HepG2 (cell line): ENCODE results near the gene GNG4. TPM values are rescaled to one million over a fixed set of nuclear protein-coding genes. Genes with fewer than 3 reads are reported as not detected.

Experiments
- CHD4 ChIP-seq: fragments of 200-600 bp; sonication (generic); IDR thresholded peaks from 2 replicates; pipeline ENCODE4 v1.7.0; 2017; ENCODE audit warnings: mild to moderate bottlenecking, low read length, borderline replicate concordance
- HDAC6 ChIP-seq: fragments of 200-600 bp; sonication (generic); IDR thresholded peaks from 2 replicates; pipeline ENCODE4 v1.7.0; 2017; ENCODE audit warnings: mild to moderate bottlenecking, antibody characterized with exemption, low read length, low read depth
- MIXL1 ChIP-seq: IDR thresholded peaks from 2 replicates; pipeline ENCODE4 v1.6.1; 2016
- MYNN ChIP-seq: sonication (generic); formaldehyde crosslinking; IDR thresholded peaks from 2 replicates; pipeline ENCODE4 v1.4.0; 2020; ENCODE audit warnings: mild to moderate bottlenecking, low read depth, missing genetic modification reagents
- NR2F2 ChIP-seq: IDR thresholded peaks from 2 replicates; pipeline ENCODE4 v1.6.1; 2012; ENCODE audit warnings: low read depth, inconsistent platforms, borderline replicate concordance
- SKI ChIP-seq: fragments of 450-650 bp; IDR thresholded peaks from one replicate; pipeline ENCODE4 v1.6.1; 2018; ENCODE audit warnings: mild to moderate bottlenecking; ENCODE audit not compliant: partially characterized antibody
- SOX6 ChIP-seq, 2 experiments: fragments of 450-650 bp in 1 of 2; sonication (generic) in 1 of 2; formaldehyde crosslinking in 1 of 2; IDR thresholded peaks; 2 replicates each; pipeline versions ENCODE4 v1.4.0 to v1.6.1; 2017 to 2020; ENCODE audit warnings: antibody characterized with exemption in 1 of 2, mild to moderate bottlenecking in 1 of 2, missing genetic modification reagents in 1 of 2
- SP1 ChIP-seq, 2 experiments: fragments of 450-650 bp in 1 of 2; sonication (generic) in 1 of 2; formaldehyde crosslinking in 1 of 2; IDR thresholded peaks; 2 replicates each; pipeline versions ENCODE4 v1.4.0 to v1.6.1; 2016 to 2020; ENCODE audit warnings: missing genetic modification reagents in 1 of 2
- SSRP1 ChIP-seq: IDR thresholded peaks from 2 replicates; pipeline ENCODE4 v1.6.1; 2016; ENCODE audit warnings: control low read depth
- SYNCRIP ChIP-seq: fragments of 200-400 bp; formaldehyde crosslinking; IDR thresholded peaks from 2 replicates; pipeline ENCODE4 v1.6.1; 2018; ENCODE audit warnings: mild to moderate bottlenecking, low read depth, low read length; ENCODE audit not compliant: insufficient read depth
- ZFP90 ChIP-seq: sonication (generic); formaldehyde crosslinking; IDR thresholded peaks from 2 replicates; pipeline ENCODE4 v1.8.0; 2022; ENCODE audit warnings: missing genetic modification reagents, mild to moderate bottlenecking, inconsistent platforms, borderline replicate concordance
- ZMYM4 ChIP-seq: sonication (generic); formaldehyde crosslinking; IDR thresholded peaks from 2 replicates; pipeline ENCODE4 v1.8.1; 2023; ENCODE audit warnings: mild to moderate bottlenecking, missing genetic modification reagents
- ZNF124 ChIP-seq: sonication (generic); formaldehyde crosslinking; IDR thresholded peaks from 2 replicates; pipeline ENCODE4 v1.4.0; 2020; ENCODE audit warnings: missing genetic modification reagents
- ZNF292 ChIP-seq: sonication (generic); formaldehyde crosslinking; IDR thresholded peaks from 2 replicates; pipeline ENCODE4 v1.8.1; 2022; ENCODE audit warnings: mild to moderate bottlenecking, low read depth, missing genetic modification reagents, borderline replicate concordance
- ZNF331 ChIP-seq: sonication (generic); formaldehyde crosslinking; IDR thresholded peaks from 2 replicates; pipeline ENCODE4 v1.4.0; 2020; ENCODE audit warnings: missing genetic modification reagents
- ZNF556 ChIP-seq: sonication (generic); formaldehyde crosslinking; IDR thresholded peaks from 2 replicates; pipeline ENCODE4 v1.4.0; 2020; ENCODE audit warnings: mild to moderate bottlenecking, missing genetic modification reagents, borderline replicate concordance
- ZNF652 ChIP-seq: IDR thresholded peaks from 2 replicates; pipeline ENCODE4 v1.6.1; 2016; ENCODE audit warnings: low read depth, borderline replicate concordance
- polyA plus RNA-seq, 8 experiments: library from polyadenylated mRNA; depleted of rRNA in 3 of 8; stranded (reverse) in 7 of 8; unstranded in 1 of 8; fragments of >200 nt; fragmentation: Illumina TruSeq in 4 of 8; extraction: Trizol in 4 of 8; gene quantifications; 2 replicates each; pipeline versions ENCODE4 v1.2.1 to v1.2.3, GENCODE V29; 2011 to 2016; ENCODE audit warnings: low read depth in 4 of 8, missing spikeins in 1 of 8, mixed read lengths in 1 of 8; ENCODE audit not compliant: insufficient read depth in 1 of 8
- total RNA-seq, 5 experiments: library from RNA; depleted of rRNA; stranded (reverse); fragments of >200 nt; fragmentation: Illumina TruSeq; extraction: Trizol; gene quantifications; 2 replicates each; pipeline ENCODE4 v1.2.3, GENCODE V29; 2016; ENCODE audit warnings: low read depth in 1 of 5
- TF ChIP-seq, protein P1 (sequence below): sonication (generic); formaldehyde crosslinking; IDR thresholded peaks from 2 replicates; pipeline ENCODE4 v1.5.0; 2020; ENCODE audit warnings: mild to moderate bottlenecking, missing genetic modification reagents, moderate library complexity
- TF ChIP-seq, protein P2 (sequence below): sonication (generic); formaldehyde crosslinking; IDR thresholded peaks from 2 replicates; pipeline ENCODE4 v1.5.0; 2020; ENCODE audit warnings: mild to moderate bottlenecking, missing genetic modification reagents
- TF ChIP-seq, protein P3 (sequence below): sonication (generic); formaldehyde crosslinking; IDR thresholded peaks from 2 replicates; pipeline ENCODE4 v1.4.0; 2020; ENCODE audit warnings: missing genetic modification reagents, low read depth, mild to moderate bottlenecking, borderline replicate concordance
- TF ChIP-seq, protein P4 (sequence below): sonication (generic); formaldehyde crosslinking; IDR thresholded peaks from 2 replicates; pipeline ENCODE4 v1.5.0; 2020; ENCODE audit warnings: missing genetic modification reagents, mild to moderate bottlenecking, borderline replicate concordance
- TF ChIP-seq, protein P5 (sequence below): sonication (generic); formaldehyde crosslinking; IDR thresholded peaks from 2 replicates; pipeline ENCODE4 v1.4.0; 2020; ENCODE audit warnings: missing genetic modification reagents

The GNG4 gene
- total and polyA plus RNA-seq, 2 of the 13 experiments (the other 11 are each of a cell fraction or from before 2014, with no cell fraction given): 27.1 to 69.5 TPM

DNA sequence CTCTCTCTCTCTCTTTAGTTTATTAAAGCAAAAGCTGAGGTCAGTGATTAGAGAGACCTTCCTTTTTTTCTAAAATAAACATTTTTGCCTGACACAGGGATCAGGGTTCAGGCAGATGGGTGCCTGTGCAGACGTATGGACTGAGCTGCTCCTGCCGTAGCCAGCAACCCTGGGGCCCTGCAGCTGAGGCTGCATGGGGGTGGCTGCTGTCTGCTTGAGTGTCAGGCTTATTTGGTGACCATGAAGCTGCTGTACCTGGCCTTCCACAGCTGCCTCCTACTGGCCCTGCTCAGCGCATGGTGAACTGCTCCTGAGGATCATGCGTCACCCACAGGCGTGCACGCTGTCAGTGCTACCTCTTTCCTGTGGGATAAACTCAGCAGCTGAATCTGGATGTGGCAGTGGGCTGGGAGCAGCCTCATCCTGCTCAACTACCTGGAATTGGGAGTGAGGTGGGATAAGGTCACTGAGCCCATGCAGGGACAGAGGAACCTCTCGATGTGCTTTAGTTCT, 35.1 kb downstream of the GNG4 start (continued):
- TF ChIP-seq MIXL1 (CRISPR knock-in tag) (0 out of 2 replicates have a peak, but pooled peaks have one; percentile 41), SYNCRIP (no peak), ZNF292 (CRISPR knock-in tag) (peak; percentile 98), ZNF331 (CRISPR knock-in tag) (peak; percentile 73), SOX6 (IDR thresholded peaks at IDR 0.05) (no peak), SOX6 (CRISPR knock-in tag; IDR thresholded peaks at IDR 0.05) (peak; percentile 68), ZNF652 (0 out of 2 replicates have a peak, but pooled peaks have one; percentile 11), NR2F2 (peak; percentile 44; the same call in 1 of the 2 replicates), SP1 (IDR thresholded peaks at IDR 0.05) (no peak), SP1 (CRISPR knock-in tag; IDR thresholded peaks at IDR 0.05) (no peak), CHD4 (no peak), HDAC6 (no peak), ZNF124 (CRISPR knock-in tag) (peak; percentile 78; the same call in 1 of the 2 replicates), ZNF556 (CRISPR knock-in tag) (peak; percentile 74), MYNN (CRISPR knock-in tag) (no peak), SSRP1 (peak; percentile 41; the same call in 1 of the 2 replicates), ZMYM4 (CRISPR knock-in tag) (peak; percentile 73), ZFP90 (CRISPR knock-in tag) (peak; percentile 39; the same call in 1 of the 2 replicates), SKI (peak; percentile 38)
- TF ChIP-seq, protein P1, sequence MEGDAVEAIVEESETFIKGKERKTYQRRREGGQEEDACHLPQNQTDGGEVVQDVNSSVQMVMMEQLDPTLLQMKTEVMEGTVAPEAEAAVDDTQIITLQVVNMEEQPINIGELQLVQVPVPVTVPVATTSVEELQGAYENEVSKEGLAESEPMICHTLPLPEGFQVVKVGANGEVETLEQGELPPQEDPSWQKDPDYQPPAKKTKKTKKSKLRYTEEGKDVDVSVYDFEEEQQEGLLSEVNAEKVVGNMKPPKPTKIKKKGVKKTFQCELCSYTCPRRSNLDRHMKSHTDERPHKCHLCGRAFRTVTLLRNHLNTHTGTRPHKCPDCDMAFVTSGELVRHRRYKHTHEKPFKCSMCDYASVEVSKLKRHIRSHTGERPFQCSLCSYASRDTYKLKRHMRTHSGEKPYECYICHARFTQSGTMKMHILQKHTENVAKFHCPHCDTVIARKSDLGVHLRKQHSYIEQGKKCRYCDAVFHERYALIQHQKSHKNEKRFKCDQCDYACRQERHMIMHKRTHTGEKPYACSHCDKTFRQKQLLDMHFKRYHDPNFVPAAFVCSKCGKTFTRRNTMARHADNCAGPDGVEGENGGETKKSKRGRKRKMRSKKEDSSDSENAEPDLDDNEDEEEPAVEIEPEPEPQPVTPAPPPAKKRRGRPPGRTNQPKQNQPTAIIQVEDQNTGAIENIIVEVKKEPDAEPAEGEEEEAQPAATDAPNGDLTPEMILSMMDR: peak; percentile 77
- TF ChIP-seq, protein P2, sequence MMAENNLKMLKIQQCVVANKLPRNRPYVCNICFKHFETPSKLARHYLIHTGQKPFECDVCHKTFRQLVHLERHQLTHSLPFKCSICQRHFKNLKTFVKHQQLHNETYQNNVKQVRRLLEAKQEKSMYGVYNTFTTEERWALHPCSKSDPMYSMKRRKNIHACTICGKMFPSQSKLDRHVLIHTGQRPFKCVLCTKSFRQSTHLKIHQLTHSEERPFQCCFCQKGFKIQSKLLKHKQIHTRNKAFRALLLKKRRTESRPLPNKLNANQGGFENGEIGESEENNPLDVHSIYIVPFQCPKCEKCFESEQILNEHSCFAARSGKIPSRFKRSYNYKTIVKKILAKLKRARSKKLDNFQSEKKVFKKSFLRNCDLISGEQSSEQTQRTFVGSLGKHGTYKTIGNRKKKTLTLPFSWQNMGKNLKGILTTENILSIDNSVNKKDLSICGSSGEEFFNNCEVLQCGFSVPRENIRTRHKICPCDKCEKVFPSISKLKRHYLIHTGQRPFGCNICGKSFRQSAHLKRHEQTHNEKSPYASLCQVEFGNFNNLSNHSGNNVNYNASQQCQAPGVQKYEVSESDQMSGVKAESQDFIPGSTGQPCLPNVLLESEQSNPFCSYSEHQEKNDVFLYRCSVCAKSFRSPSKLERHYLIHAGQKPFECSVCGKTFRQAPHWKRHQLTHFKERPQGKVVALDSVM: peak; percentile 52
- TF ChIP-seq, protein P3, sequence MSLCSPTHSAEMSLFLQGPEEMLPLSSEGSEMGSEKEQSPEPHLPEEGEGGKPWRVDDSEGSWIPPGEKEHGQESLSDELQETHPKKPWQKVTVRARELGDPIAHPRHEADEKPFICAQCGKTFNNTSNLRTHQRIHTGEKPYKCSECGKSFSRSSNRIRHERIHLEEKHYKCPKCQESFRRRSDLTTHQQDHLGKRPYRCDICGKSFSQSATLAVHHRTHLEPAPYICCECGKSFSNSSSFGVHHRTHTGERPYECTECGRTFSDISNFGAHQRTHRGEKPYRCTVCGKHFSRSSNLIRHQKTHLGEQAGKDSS (CRISPR knock-in tag): 0 out of 2 replicates have a peak, but pooled peaks have one; percentile 56
- TF ChIP-seq, protein P4, sequence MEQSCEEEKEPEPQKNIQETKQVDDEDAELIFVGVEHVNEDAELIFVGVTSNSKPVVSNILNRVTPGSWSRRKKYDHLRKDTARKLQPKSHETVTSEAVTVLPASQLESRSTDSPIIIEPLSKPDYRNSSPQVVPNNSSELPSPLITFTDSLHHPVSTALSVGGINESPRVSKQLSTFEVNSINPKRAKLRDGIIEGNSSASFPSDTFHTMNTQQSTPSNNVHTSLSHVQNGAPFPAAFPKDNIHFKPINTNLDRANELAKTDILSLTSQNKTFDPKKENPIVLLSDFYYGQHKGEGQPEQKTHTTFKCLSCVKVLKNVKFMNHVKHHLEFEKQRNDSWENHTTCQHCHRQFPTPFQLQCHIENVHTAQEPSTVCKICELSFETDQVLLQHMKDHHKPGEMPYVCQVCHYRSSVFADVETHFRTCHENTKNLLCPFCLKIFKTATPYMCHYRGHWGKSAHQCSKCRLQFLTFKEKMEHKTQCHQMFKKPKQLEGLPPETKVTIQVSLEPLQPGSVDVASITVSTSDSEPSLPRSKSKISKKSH (CRISPR knock-in tag): 0 out of 2 replicates have a peak, but pooled peaks have one; percentile 40
- TF ChIP-seq, protein P5, sequence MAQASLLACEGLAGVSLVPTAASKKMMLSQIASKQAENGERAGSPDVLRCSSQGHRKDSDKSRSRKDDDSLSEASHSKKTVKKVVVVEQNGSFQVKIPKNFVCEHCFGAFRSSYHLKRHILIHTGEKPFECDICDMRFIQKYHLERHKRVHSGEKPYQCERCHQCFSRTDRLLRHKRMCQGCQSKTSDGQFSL (CRISPR knock-in tag): no peak
